GM04504 (cell line): Measurements from ENCODE around the gene SHROOM3.

Source experiments
- DNase-seq: peaks from one replicate; pipeline ENCODE4 v3.0.0-alpha.2; 2012; ENCODE audit warnings: low read depth

SHROOM3 gene

GRCh38 chr4:76663824-76664223 is 228.8 kb downstream of the SHROOM3 start:
- no peak for DNase-seq

- no peak for DNase-seq
Measured at GRCh38 chr4:76665153-76665552, 230.1 kb downstream of the SHROOM3 start.

- DNase-seq = no peak
Measured at GRCh38 chr4:76665721-76666120, 230.7 kb downstream of the SHROOM3 start.

GRCh38 chr4:76666944-76667532 is 232.0 kb downstream of the SHROOM3 start:
- DNase-seq = no peak

- DNase-seq = no peak
Measured at GRCh38 chr4:76670631-76671030, 235.6 kb downstream of the SHROOM3 start.

- DNase-seq = no peak
Measured at GRCh38 chr4:76673362-76673761, 238.3 kb downstream of the SHROOM3 start.

- DNase-seq = no peak
Measured at GRCh38 chr4:76674983-76675382, 240.0 kb downstream of the SHROOM3 start.

GRCh38 chr4:76677571-76678326 is 242.7 kb downstream of the SHROOM3 start:
- no peak for DNase-seq

- no peak for DNase-seq
Measured at GRCh38 chr4:76679691-76680090, 244.7 kb downstream of the SHROOM3 start.

- DNase-seq = no peak
Measured at GRCh38 chr4:76680952-76681351, 245.9 kb downstream of the SHROOM3 start.

- DNase-seq = no peak
Measured at GRCh38 chr4:76681996-76682395, 247.0 kb downstream of the SHROOM3 start.

GRCh38 chr4:76683144-76683543 is 248.1 kb downstream of the SHROOM3 start:
- no peak for DNase-seq

- DNase-seq = no peak
Measured at GRCh38 chr4:76687746-76688448, 252.9 kb downstream of the SHROOM3 start.

GRCh38 chr4:76688619-76689144 is 253.7 kb downstream of the SHROOM3 start:
- no peak for DNase-seq

- no peak for DNase-seq
Measured at GRCh38 chr4:76689145-76689817, 254.3 kb downstream of the SHROOM3 start.

- no peak for DNase-seq
Measured at GRCh38 chr4:76690011-76690905, 255.2 kb downstream of the SHROOM3 start.

- DNase-seq = no peak
Measured at GRCh38 chr4:76690906-76691275, 255.9 kb downstream of the SHROOM3 start.

- no peak for DNase-seq
Measured at GRCh38 chr4:76691807-76692582, 257.0 kb downstream of the SHROOM3 start.

- no peak for DNase-seq
Measured at GRCh38 chr4:76692761-76693160, 257.7 kb downstream of the SHROOM3 start.

- DNase-seq = no peak
Measured at GRCh38 chr4:76694056-76694455, 259.0 kb downstream of the SHROOM3 start.

- DNase-seq = no peak
Measured at GRCh38 chr4:76696109-76696508, 261.1 kb downstream of the SHROOM3 start.
